Ishikawa (cell line): ENCODE measurements around the gene BPGM.

Source experiments
- CEBPB ChIP-seq: IDR thresholded peaks from 2 replicates; pipeline ENCODE4 v1.6.1; 2012
- CREB1 ChIP-seq: IDR thresholded peaks from 2 replicates; pipeline ENCODE4 v1.6.1; 2012; ENCODE audit warnings: low read depth
- EGR1 ChIP-seq: IDR thresholded peaks from 2 replicates; pipeline ENCODE4 v1.6.1; 2012
- EP300 ChIP-seq: IDR thresholded peaks from 2 replicates; pipeline ENCODE4 v1.6.1; 2012; ENCODE audit warnings: borderline replicate concordance
- FOXM1 ChIP-seq: IDR thresholded peaks from 2 replicates; pipeline ENCODE4 v1.6.1; 2012; ENCODE audit warnings: low read depth, borderline replicate concordance
- MAX ChIP-seq: IDR thresholded peaks from 2 replicates; pipeline ENCODE4 v1.6.1; 2012
- NFIC ChIP-seq: IDR thresholded peaks from 2 replicates; pipeline ENCODE4 v1.6.1; 2012
- RAD21 ChIP-seq: IDR thresholded peaks from 2 replicates; pipeline ENCODE4 v1.6.1; 2012; ENCODE audit warnings: low read depth
- REST ChIP-seq: IDR thresholded peaks from 2 replicates; pipeline ENCODE4 v1.6.1; 2012; ENCODE audit warnings: low read depth, mild to moderate bottlenecking
- TAF1 ChIP-seq: IDR thresholded peaks from 2 replicates; pipeline ENCODE4 v1.6.1; 2012; ENCODE audit warnings: low read depth, mild to moderate bottlenecking
- TCF12 ChIP-seq: IDR thresholded peaks from 2 replicates; pipeline ENCODE4 v1.6.1; 2012; ENCODE audit warnings: low read depth
- TEAD4 ChIP-seq: IDR thresholded peaks from 2 replicates; pipeline ENCODE4 v1.6.1; 2012
- USF1 ChIP-seq: IDR thresholded peaks from 2 replicates; pipeline ENCODE4 v1.6.1; 2012
- YY1 ChIP-seq: IDR thresholded peaks from 2 replicates; pipeline ENCODE4 v1.6.1; 2012; ENCODE audit warnings: low read depth
- ZBTB7A ChIP-seq: IDR thresholded peaks from 2 replicates; pipeline ENCODE4 v1.6.1; 2012; ENCODE audit warnings: low read depth

The BPGM gene

GRCh38 chr7:134645478-134645877 is 1.2 kb upstream of the BPGM start:
- TF ChIP-seq NFIC (no peak), CEBPB (no peak), EGR1 (no peak), MAX (no peak), USF1 (no peak), EP300 (no peak), FOXM1 (no peak), TCF12 (no peak)

- no peak for TF ChIP-seq TEAD4
- no peak for TF ChIP-seq USF1
- no peak for TF ChIP-seq CEBPB
- no peak for TF ChIP-seq YY1
- no peak for TF ChIP-seq ZBTB7A
- no peak for TF ChIP-seq FOXM1
- TF ChIP-seq RAD21, result no peak
- TF ChIP-seq EP300, result no peak
- TF ChIP-seq TAF1, result no peak
- no peak for TF ChIP-seq REST
- no peak for TF ChIP-seq MAX
- TF ChIP-seq CREB1, result no peak
- no peak for TF ChIP-seq EGR1
- TF ChIP-seq TCF12, result no peak
- no peak for TF ChIP-seq NFIC
These were observed 718 bp upstream of the BPGM start for GRCh38 chr7:134645935-134646334.

GRCh38 chr7:134648456-134648855 is 1.8 kb downstream of the BPGM start:
- no peak for TF ChIP-seq TEAD4
- no peak for TF ChIP-seq TCF12
- no peak for TF ChIP-seq CREB1
- no peak for TF ChIP-seq NFIC
- no peak for TF ChIP-seq TAF1
- TF ChIP-seq USF1, result no peak
- TF ChIP-seq EGR1, result no peak
- no peak for TF ChIP-seq RAD21
- TF ChIP-seq EP300, result no peak
- no peak for TF ChIP-seq MAX
- TF ChIP-seq ZBTB7A, result no peak
- TF ChIP-seq REST, result no peak
- TF ChIP-seq FOXM1, result no peak
- no peak for TF ChIP-seq CEBPB
- TF ChIP-seq YY1, result no peak

GRCh38 chr7:134649226-134649775 is 2.6 kb downstream of the BPGM start:
- TF ChIP-seq CREB1 (no peak), YY1 (no peak)

GRCh38 chr7:134651991-134652390 is 5.3 kb downstream of the BPGM start:
- TF ChIP-seq EGR1, result no peak
- no peak for TF ChIP-seq EP300
- TF ChIP-seq REST, result no peak
- TF ChIP-seq TAF1, result no peak
- no peak for TF ChIP-seq MAX
- no peak for TF ChIP-seq CEBPB
- TF ChIP-seq TCF12, result no peak
- no peak for TF ChIP-seq YY1
- TF ChIP-seq NFIC, result no peak
- no peak for TF ChIP-seq ZBTB7A
